Activated naive CD8-positive, alpha-beta T cell (primary cell): Measurements from ENCODE around the gene KIF13A.
"Not testable (repeated sequence)": the region's sequence is repeated elsewhere in the genome, so short reads cannot be mapped to it uniquely, and the experiment has no call there.

ENCODE experiments used
- H3K27ac Mint-ChIP-seq: one replicate; pipeline ENCODE4 v1.8.0; 2021; ENCODE audit warnings: mixed read lengths
- H3K27me3 Mint-ChIP-seq: one replicate; pipeline ENCODE4 v1.8.0; 2021; ENCODE audit warnings: mixed read lengths
- H3K36me3 Mint-ChIP-seq: one replicate; pipeline ENCODE4 v1.8.0; 2021; ENCODE audit warnings: mixed read lengths
- H3K4me1 Mint-ChIP-seq: one replicate; pipeline ENCODE4 v1.8.0; 2021; ENCODE audit warnings: low read depth, mixed read lengths
- H3K4me3 Mint-ChIP-seq: one replicate; pipeline ENCODE4 v1.8.0; 2021; ENCODE audit warnings: mild to moderate bottlenecking, mixed read lengths
- H3K9me3 Mint-ChIP-seq: one replicate; pipeline ENCODE4 v1.8.0; 2021; ENCODE audit warnings: low read depth, mixed read lengths

Gene KIF13A

DNA sequence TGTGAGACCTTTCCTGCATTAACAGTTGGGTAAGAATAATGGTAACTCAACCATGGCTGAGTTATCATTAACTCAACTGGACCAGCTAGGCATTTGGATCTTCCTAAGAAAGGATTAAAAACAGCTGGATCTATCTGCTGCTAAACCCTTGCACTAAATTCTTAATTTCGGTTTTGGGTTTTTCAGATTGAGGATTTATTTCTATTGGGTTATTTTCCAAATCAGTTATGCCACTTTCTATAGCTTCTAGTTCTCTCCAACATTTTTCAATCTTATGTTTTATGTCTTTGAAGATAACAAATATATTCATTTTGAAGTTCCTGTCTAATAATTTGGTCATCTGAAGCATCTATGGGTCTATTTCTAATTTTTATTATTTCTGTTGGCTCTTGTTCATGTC, 92.5 kb downstream of the KIF13A start:
- Mint-ChIP-seq H3K9me3 (peaks cover 20% of the 10 kb centered on the region), H3K4me1 (no peaks in the 10 kb centered on the region), H3K27me3 (peaks cover 17% of the 10 kb centered on the region), H3K27ac (no peak overlapping the region), H3K36me3 (no peaks in the 10 kb centered on the region), H3K4me3 (no peak overlapping the region)

DNA sequence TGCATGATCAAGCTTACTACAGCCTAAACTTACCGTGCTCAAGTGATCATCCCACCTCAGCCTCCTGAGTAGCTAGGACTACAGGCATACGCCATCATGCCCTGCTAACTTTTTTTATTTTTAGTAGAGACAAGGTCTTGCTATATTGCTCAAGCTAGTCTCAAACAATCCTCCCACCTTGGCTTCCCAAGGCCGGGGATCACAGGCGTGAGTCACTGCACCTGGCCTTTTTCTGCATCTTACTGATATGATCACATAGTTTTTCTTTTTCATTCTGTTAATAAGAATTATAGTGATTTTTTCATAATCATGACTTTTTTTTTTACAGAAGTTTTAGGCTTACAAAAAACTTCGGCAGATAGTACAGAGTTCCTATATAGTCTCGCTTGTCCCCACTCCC, 93.2 kb downstream of the KIF13A start:
- H3K4me1 Mint-ChIP-seq, result no peaks in the 10 kb centered on the region
- no peaks in the 10 kb centered on the region for H3K36me3 Mint-ChIP-seq
- H3K4me3 Mint-ChIP-seq, result no peak overlapping the region
- peaks cover 20% of the 10 kb centered on the region for H3K9me3 Mint-ChIP-seq
- peaks cover 20% of the 10 kb centered on the region for H3K27me3 Mint-ChIP-seq
- no peak overlapping the region for H3K27ac Mint-ChIP-seq

DNA sequence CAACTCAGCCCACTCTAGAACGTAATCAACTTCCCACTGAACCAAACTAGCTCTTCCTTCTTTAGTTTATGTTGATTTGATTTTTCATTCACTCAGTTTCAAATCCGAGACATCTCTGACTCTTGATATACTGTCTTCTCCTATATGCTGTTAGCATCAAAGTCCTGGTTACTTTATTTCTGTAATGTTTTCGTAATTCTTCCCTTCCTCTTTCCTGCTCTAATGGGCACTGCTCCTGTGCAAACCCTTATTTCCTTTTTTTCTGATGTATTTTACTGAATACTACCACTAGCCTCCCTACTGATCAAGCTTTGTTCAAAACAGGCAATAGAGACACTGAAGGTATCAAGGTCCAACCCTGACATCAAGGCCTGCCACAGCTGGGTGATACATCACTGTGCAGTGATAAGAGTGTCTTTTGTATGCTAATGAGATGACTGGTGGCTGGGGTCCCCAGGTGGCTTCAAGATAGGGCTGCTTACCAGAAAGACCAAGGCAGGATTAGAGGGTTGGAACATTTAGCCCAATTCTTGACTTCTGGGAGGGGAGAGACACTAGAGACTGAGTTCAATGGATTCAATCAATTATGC, 95.2 kb downstream of the KIF13A start:
- no peaks in the 10 kb centered on the region for H3K36me3 Mint-ChIP-seq

DNA sequence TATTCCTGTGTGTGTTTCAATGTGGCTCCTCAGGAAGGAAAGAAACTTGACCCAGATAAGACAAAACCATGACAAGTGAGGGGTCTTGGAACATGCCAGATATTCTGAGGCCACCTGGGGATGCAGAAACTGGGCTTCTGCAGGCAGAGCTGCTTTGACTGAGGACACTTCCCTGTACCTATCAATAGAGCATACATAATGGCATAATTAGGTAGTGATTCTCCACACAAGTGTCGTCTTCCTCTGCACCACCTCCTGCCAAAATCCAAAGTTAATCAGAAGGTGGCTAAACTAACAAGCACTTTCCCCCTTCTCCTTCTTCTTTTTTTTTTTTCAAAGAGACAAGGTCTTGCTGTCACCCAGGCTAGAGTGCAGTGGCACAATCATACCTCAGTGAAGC, 97.1 kb downstream of the KIF13A start:
- H3K9me3 Mint-ChIP-seq, result peaks cover 8% of the 10 kb centered on the region
- no peak overlapping the region for H3K27ac Mint-ChIP-seq
- H3K4me3 Mint-ChIP-seq, result no peak overlapping the region
- H3K36me3 Mint-ChIP-seq, result no peaks in the 10 kb centered on the region
- peaks cover 15% of the 10 kb centered on the region for H3K27me3 Mint-ChIP-seq
- peaks cover 4% of the 10 kb centered on the region for H3K4me1 Mint-ChIP-seq

More for the DNA sequence above, 95.2 kb downstream of the KIF13A start:
- Mint-ChIP-seq H3K27me3 (peaks cover 15% of the 10 kb centered on the region), H3K27ac (no peak overlapping the region), H3K4me1 (no peaks in the 10 kb centered on the region), H3K4me3 (no peak overlapping the region), H3K9me3 (peaks cover 20% of the 10 kb centered on the region)

DNA sequence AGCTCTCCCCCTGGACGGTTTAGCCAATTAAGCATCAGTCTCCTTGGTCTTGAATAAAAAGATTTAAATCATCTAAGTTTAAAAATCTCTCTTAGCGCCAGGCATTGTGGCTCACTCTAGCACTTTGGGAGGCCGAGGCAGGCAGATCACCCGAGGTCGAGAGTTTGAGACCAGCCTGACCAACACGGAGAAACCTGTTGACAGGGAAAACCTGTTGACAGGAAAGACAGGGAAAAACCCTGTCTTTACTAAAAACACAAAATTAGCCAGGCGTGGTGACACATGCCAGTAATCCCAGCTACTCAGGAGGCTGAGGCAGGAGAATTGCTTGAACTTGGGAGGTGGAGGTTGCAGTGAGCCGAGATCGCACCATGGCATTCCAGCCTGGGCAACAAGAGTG, 97.7 kb downstream of the KIF13A start:
- not testable (repeated sequence) for H3K36me3 Mint-ChIP-seq, H3K4me1 Mint-ChIP-seq, H3K27ac Mint-ChIP-seq, H3K4me3 Mint-ChIP-seq, H3K9me3 Mint-ChIP-seq
- H3K27me3 Mint-ChIP-seq, result peaks cover 15% of the 10 kb centered on the region

DNA sequence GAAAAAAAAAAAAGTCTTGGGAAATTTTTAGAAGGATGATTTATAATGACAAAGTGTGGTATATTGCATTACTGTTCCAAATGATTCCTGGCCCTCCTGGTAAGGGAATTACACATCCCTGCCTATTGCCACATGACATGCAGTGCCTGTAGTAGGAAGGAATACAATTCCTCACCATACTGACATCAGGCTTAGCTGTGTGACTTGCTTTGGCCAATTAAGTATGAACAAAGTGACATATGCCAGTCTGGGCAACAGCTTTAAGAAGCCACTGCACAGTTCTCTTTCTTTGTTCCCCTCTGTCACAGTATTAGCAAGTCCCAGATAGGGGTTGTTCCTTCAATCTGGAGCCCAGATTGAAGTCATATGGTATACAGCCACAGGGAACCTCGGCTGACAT, 100.5 kb downstream of the KIF13A start:
- no peak overlapping the region for H3K27ac Mint-ChIP-seq
- H3K36me3 Mint-ChIP-seq, result no peaks in the 10 kb centered on the region
- no peak overlapping the region for H3K4me3 Mint-ChIP-seq
- H3K9me3 Mint-ChIP-seq, result no peaks in the 10 kb centered on the region
- H3K27me3 Mint-ChIP-seq, result peaks cover 13% of the 10 kb centered on the region
- peaks cover 18% of the 10 kb centered on the region for H3K4me1 Mint-ChIP-seq

DNA sequence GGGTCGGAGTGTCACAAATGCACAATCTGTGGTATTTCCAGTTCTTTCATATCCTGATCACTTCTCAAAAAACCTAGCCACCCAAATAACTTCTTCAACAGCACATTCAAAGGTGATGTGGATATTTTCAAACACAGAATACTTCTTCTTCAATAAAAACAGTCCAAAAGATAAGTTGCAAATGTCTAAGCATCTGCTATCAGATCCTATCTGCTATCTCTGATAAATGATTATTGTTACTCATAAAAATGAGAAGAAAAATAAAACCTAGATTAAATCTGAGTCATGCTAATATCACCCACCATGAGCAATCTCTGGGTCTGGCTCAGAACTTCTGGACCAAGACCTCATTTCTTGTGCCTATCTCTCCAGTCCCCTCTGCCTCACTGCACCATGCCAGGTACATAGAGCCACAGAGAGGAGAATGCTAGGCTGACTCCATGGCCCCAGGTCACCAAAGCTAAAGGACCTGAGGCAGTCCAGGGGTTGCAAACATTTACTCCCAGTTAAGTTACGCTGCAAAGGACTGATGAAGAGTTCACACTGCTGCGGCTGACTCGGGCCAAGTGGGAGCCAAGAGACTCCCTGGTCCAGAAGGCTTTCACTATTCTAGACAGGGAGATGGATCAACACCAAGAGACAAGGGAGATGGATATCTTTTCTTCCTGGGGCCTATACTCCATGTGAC, 101.4 kb downstream of the KIF13A start:
- no peak overlapping the region for H3K27ac Mint-ChIP-seq
- no peaks in the 10 kb centered on the region for H3K9me3 Mint-ChIP-seq
- peaks cover 11% of the 10 kb centered on the region for H3K27me3 Mint-ChIP-seq
- no peaks in the 10 kb centered on the region for H3K36me3 Mint-ChIP-seq
- H3K4me1 Mint-ChIP-seq, result peaks cover 18% of the 10 kb centered on the region
- H3K4me3 Mint-ChIP-seq, result no peak overlapping the region

DNA sequence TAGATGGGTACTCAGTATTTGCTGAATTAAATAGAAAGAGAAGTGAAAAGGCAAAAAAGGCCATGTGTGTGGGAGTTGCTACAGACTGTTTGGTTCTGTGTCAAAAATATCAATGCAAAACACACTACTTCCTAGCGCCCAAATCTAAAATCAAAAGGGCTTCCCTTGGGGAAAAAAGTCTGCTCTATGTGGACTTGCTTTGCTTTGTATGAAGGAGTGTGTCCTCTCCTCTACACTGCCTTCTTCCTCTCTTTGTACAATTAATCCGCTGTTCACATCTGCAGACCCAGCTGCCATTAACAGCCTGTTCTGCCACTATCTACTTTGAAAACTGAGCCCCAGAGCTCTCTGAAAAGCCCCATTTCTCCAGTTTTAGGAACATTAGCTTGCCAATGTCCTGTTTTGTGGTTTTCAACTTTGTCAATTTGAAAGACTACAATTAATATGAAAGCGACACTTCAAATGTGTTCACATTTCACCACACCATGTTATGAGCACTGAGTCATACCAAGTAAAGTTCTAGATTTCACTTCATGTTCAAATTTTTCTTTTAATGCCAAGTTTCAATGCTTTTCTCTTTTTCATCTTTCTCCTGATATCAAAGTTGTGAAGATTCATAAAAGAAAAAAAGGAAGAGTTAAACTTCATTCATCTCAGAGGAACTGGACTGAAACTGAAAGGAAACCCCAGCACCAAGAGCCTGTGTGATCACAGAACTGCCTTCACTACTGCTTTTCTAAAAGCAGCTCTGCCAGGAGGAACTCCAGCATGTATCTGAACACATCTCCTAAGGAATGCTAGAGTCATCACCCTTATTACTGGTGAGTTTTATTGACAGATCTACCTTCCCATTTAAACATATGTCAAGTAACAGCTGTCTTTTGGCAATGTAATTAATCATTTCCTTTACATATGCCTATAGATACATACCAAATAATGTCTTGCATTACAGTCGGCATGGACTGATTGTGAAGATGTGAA, 102.6 kb downstream of the KIF13A start:
- peaks cover 11% of the 10 kb centered on the region for H3K27me3 Mint-ChIP-seq
- peak overlapping the region; percentile 65 for H3K27ac Mint-ChIP-seq
- H3K4me3 Mint-ChIP-seq, result peak overlapping the region; percentile 48
- peaks cover 18% of the 10 kb centered on the region for H3K4me1 Mint-ChIP-seq
- H3K9me3 Mint-ChIP-seq, result no peaks in the 10 kb centered on the region
- no peaks in the 10 kb centered on the region for H3K36me3 Mint-ChIP-seq

DNA sequence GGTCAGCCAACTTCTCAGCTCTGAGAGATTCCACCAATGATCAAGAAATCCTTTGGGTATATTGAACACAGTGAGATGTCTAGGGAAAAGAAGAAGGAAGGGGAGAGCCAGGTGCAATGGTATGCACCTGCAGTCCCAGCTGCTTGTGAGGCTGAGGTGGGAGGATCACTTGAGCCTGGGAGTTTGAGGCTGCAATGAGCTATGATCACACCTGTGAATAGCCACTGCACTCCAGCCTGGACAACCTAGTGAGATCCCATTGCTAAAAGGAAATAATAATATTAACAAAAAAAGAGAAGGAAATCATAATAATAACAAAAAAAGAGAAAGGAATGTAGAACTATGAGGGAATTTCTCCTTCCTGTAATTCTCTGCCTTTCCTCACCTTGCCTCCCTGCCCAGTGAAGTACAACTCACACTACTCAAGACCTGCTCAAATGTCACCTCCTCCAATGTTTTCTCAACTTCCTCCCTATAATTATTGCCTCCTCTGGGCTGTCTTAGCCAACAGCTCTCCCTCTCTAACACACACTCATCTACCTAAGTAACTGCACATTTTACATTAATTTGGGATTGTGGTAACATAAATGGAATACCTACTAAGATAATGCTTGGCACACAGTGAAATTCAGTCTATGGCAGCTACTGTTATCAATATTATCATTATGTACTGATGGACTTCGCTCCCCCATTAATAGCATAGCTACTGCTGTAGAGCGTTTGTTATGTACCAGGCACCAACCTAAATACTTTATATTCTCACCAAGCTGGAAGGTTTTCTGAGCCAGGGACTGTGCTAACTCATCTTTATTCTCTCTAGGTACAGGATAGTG, 103.6 kb downstream of the KIF13A start:
- Mint-ChIP-seq H3K27ac (no peak overlapping the region), H3K27me3 (peaks cover 8% of the 10 kb centered on the region), H3K9me3 (no peaks in the 10 kb centered on the region), H3K36me3 (no peaks in the 10 kb centered on the region), H3K4me1 (peaks cover 18% of the 10 kb centered on the region), H3K4me3 (no peak overlapping the region)

DNA sequence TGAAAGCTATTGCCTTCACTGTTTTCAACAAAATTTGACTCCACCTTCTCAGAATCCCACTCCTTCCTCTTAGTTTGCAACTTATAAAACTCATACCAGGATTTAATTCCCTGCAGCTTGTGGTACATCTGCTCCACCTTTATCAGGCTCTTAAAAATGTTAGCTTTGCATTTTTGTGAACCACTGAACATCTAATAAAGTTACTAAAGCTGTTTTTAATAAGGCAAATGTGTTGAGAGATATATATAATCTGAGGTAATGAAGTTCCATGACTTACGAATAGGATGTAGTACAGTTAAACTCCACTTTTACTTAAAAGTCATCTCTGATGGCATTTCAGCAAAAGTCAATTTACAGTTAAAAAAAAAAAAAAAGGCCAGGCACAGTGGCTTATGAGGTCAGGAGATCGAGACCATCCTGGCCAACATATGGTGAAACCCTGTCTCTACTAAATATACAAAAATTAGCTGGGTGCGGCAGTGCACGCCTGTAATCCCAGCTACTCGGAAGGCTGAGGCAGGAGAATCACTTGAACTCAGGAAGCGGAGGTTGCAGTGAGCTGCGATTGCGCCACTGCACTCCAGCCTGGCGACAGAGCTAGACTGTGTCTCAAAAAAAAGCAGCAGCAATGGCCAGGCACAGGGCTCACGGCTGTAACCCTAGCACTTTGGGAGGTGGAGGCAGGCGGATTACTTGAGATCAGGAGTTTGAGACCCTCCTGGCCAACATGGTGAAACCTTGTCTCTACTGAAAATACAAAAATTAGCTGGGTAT, 106.2 kb downstream of the KIF13A start:
- Mint-ChIP-seq H3K4me1 (peaks cover 18% of the 10 kb centered on the region), H3K36me3 (no peaks in the 10 kb centered on the region), H3K27ac (no peak overlapping the region), H3K9me3 (no peaks in the 10 kb centered on the region), H3K4me3 (no peak overlapping the region), H3K27me3 (peaks cover 7% of the 10 kb centered on the region)

DNA sequence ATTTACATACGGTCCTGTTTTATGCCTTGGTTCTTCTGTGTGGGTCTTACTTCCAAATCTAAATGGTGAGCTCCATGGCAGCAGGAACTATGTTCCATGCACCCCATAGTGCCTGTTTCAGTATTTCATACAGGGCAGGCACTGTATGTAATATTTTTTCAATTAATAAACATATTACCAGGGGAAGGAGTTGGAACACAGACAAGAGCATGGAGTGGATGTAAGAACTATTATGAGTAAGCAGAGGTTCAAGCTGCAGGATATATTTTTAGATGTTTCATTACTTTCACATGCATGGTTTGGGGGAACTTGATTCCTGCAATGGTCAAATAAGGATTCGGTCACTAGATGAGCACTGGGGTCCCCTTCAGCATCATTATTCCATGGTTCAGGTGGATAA, 108.3 kb downstream of the KIF13A start:
- no peak overlapping the region for H3K27ac Mint-ChIP-seq
- H3K27me3 Mint-ChIP-seq, result peaks cover 7% of the 10 kb centered on the region

DNA sequence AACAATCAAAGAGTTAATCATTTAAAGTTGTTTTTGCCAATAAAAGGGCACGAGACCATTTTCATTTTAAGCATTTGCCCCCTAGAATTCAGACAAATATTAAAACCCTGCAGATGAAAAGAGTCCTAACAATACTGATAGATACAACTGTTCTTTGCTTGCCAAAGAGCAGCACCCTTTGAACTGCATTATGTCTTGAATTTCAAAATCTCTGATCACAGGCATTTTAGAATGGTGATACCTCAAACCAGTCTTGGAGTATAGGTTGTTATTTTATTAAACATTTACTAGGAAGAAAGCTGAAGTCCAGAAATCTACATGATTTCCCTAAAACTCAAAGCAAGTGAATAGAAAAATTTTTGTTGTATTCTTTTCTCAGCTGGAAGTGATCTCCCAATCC, 108.7 kb downstream of the KIF13A start:
- Mint-ChIP-seq H3K4me1 (no peaks in the 10 kb centered on the region), H3K9me3 (no peaks in the 10 kb centered on the region), H3K36me3 (no peaks in the 10 kb centered on the region), H3K4me3 (no peak overlapping the region), H3K27ac (no peak overlapping the region), H3K27me3 (peaks cover 4% of the 10 kb centered on the region)

More for the DNA sequence above, 108.3 kb downstream of the KIF13A start:
- Mint-ChIP-seq H3K9me3 (no peaks in the 10 kb centered on the region), H3K4me1 (peaks cover 3% of the 10 kb centered on the region), H3K36me3 (no peaks in the 10 kb centered on the region), H3K4me3 (no peak overlapping the region)

DNA sequence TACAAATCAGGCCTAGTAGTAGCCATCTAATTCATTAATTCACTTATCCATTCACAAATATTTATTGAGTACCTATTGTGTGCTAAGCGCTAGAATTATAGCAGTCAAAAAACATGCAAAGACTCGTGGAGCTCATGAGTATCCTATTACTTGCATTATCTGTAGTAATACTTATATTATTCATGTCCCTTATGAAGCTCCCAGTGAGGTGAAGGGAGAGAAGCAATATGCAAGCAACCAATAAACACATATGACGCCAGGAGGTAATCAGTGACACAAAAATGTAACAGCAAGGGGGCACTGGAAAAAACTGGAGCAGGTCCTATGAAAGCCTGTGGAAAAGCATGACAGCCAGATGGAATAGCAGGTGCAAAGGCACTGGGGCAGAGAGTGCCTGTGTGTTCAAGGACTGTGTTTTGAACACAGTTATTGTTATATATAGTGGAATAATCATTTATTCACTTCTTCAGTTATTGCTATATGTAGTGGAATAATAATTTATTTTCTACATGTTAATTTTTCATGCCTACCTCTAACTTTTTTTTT, 109.5 kb downstream of the KIF13A start:
- no peak overlapping the region for H3K27ac Mint-ChIP-seq

More for the DNA sequence above, 109.5 kb downstream of the KIF13A start:
- H3K9me3 Mint-ChIP-seq, result no peaks in the 10 kb centered on the region
- H3K4me3 Mint-ChIP-seq, result no peak overlapping the region
- H3K27me3 Mint-ChIP-seq, result peaks cover 4% of the 10 kb centered on the region
- no peaks in the 10 kb centered on the region for H3K36me3 Mint-ChIP-seq
- no peaks in the 10 kb centered on the region for H3K4me1 Mint-ChIP-seq
